HTERT RPE-1 (cell line): ENCODE measurements around the gene CFAP58.
"Not testable (repeated sequence)": the region's sequence is repeated elsewhere in the genome, so short reads cannot be mapped to it uniquely, and the experiment has no call there.

Experiments used
- in situ Hi-C: fragments of 300-500 bp; cut with MboI; formaldehyde crosslinking; loops from 4 replicates; pipeline ENCODE4 v1.14.3; 2020; ENCODE audit warnings: low sequenced_read_pairs

Gene CFAP58

GRCh38 chr10:104433669-104434068 lies 80.0 kb downstream of the CFAP58 start:
- in situ Hi-C loops, result no loop called here

DNA sequence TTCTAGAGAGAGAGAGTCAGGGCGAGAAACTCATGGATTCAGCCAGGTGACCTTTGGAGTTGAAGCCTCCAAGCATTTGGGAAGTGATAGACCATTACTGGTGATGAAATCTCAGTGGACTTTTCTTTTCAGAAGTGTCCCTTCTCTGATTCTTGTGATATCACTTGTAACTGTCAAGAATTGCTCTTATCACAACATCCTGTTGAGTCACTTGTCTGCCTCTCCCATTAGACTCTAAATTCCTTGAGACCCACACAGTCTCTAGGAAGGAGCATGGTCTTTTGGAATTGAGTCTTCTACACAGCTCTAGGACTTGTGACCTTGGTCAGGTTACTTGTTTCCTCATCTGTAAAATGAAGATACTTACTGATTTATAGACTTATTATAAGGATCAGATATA lies 81.0 kb downstream of the CFAP58 start:
- in situ Hi-C loops, result no loop called here

- in situ Hi-C loops, result no loop called here
These were observed 82.2 kb downstream of the CFAP58 start for GRCh38 chr10:104435822-104436221.

GRCh38 chr10:104437226-104437625 lies 83.6 kb downstream of the CFAP58 start:
- in situ Hi-C loops, result no loop called here

GRCh38 chr10:104440221-104440620 lies 86.6 kb downstream of the CFAP58 start:
- in situ Hi-C loops, result no loop called here

GRCh38 chr10:104441329-104442000 lies 87.8 kb downstream of the CFAP58 start:
- in situ Hi-C loops, result no loop called here

GRCh38 chr10:104445359-104445758 lies 91.7 kb downstream of the CFAP58 start:
- in situ Hi-C loops, result no loop called here

GRCh38 chr10:104446151-104446550 lies 92.5 kb downstream of the CFAP58 start:
- in situ Hi-C loops, result no loop called here

GRCh38 chr10:104447331-104447730 lies 93.7 kb downstream of the CFAP58 start:
- in situ Hi-C loops, result no loop called here

DNA sequence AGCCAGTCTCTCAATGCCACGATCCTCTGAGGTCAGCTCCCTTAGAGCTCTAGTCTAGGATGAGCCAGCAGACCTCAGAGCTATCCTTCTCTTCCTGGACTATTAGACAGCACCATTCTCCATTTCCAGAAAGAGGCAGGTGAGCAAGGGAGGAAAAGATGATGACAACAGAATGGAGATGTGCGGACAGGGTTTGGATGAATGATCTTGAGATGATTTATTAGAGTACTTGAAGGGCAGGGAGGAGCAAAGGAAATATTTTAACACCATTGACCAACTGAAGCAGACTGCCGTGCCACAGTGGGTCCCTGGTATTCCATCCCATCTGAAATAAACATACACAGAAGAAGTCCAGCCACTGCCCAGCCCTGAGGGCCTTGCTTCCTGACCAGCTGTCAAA lies 94.3 kb downstream of the CFAP58 start:
- in situ Hi-C loops, result no loop called here

DNA sequence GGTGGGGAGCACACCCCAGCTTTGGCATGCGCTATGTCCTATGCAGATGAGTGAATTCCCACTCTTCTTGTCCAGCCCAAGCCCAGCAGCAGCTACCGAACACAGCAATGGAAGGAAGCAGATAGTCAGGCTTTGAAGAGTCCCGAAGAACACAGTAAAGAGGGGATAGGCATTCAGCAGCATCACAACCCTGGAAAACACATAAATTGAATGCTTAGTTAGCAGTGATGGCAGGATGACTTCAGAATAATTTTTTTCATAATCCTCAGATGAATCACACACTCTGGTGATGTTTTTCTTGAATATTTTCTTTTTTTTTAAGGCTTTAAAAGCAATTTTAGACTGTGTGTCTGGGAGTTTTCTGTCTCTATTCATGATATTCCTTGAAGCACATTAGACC lies 95.8 kb downstream of the CFAP58 start:
- in situ Hi-C loops, result no loop called here

DNA sequence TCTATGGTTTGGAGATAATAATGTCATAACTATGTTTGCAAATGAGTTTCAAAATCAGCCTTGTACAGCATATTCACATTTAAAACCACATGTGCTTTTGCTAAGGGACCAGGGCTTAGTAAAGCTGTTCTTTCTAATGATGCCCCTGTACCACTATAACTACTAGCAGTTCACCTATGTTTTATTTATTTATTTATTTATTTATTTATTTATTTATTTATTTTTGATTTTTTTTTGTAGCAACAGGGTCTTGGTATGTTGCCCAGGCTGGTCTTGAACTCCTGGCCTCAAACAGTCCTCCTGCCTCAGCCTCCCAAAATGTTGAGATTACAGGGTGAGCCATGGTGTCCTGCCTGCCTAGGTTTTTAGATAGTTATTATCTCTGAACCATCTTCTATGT lies 96.9 kb downstream of the CFAP58 start:
- in situ Hi-C loops, result no loop called here

- in situ Hi-C loops, result no loop called here
These were observed 97.3 kb downstream of the CFAP58 start for GRCh38 chr10:104450954-104451353.

GRCh38 chr10:104452977-104453376 lies 99.3 kb downstream of the CFAP58 start:
- in situ Hi-C loops, result no loop called here

DNA sequence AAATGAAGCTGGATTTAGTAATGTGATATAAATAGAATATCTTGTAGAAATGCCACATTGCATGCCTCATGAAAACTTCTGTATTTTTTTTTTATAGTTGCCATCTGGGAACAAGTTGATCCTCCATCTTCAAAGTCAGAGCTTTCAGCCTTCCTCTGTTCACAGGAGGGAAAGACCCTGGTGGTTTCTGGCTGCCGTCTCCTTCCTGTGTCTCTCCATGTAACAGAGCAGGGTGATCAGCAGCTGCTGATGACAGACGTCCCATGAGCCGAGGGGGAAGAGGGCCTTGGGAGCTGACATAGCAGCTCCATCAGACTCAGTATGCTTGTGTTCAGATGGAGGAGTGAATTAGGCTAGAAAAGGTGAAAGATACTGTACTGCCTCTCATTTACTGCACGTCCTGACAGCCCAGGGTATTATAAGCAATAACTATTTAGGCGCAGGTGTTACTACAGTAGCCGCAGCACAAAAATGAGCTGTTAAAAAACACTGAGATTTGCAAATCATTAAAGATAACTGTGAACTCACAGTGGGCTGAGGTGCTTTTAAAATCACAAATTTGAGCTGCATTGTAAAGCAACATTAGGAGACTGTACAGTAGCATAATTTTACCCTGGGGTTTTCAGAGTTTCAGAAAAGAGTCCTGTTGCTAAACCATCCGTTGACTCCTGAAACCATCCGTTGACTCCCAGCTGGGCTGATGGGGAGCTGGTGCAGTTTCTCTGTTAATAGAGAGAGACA lies 103.3 kb downstream of the CFAP58 start:
- in situ Hi-C loops, result no loop called here

- in situ Hi-C loops, result no loop called here
These were observed 103.9 kb downstream of the CFAP58 start for GRCh38 chr10:104457543-104457828.

- in situ Hi-C loops, result not testable (repeated sequence)
These were observed 111.9 kb downstream of the CFAP58 start for GRCh38 chr10:104465575-104465974.

DNA sequence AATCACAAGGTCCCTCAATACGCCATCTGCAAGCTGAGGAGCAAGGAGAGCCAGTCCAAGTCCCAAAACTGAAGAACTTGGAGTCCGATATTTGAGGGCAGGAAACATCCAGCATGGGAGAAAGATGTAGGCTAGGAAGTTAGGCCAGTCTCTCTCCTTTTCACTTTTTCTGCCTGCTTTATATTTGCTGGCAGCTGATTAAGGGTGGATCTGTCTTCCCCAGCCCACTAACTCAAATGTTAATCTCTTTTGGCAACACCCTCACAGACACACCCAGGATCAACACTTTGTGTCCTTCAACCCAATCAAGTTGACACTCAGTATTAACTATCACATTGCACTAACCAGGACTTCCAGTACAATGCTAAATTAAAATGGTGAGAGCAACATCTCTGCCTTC lies 115.2 kb downstream of the CFAP58 start:
- in situ Hi-C loops, result not testable (repeated sequence)

- in situ Hi-C loops, result no loop called here
These were observed 118.9 kb downstream of the CFAP58 start for GRCh38 chr10:104472505-104472904.

DNA sequence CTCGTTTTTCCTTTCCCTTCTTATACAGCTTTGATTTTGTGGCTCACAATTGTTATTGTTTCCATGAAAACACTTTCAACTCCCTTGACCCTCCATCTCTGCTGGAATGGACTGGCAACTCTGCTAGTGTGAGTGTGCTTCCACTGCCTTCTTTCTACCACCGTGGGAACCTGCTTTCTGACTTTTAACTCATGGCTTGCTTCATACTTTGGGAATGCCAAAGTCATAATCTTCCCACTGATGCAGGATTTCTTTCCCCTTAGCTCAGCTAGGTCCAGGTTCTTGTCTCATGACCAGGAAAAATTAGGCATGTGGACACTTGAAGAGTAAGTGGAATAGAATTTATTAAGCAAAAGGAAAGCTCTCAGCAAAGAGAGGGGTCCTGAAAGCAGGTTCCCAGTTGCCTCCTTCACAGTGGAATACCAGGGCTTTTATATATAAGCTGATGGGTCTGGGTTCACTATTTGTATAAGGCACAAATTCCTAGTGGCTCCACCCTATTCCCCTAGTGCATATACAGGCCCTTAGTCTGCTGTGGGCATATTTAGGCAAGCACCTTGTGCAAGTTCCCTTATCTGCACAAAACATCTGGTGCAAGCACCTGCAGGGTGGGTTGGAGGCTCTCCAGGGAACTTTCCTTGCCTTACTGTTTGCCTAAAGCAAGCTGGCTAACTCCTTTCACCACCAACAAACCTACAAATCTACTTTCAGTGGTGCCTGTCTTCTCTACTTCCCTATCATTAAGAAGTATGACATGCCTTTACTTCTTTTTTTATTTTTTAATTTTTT lies 119.5 kb downstream of the CFAP58 start:
- in situ Hi-C loops, result no loop called here

GRCh38 chr10:104478380-104478779 lies 124.7 kb downstream of the CFAP58 start:
- in situ Hi-C loops, result no loop called here
